T-helper 1 cell treated with Interleukin-12 subunit alpha and Interleukin-12 subunit beta and Interleukin-4 antibody, amounts not matched to agents 30 μg/mL and 1 μg/mL, for 36 hours (primary cell): Measurements from ENCODE around the gene HLF.

Experiments
- H3K27ac Mint-ChIP-seq: one replicate; pipeline ENCODE4 v1.8.0; 2021; ENCODE audit warnings: mild to moderate bottlenecking, mixed read lengths
- H3K27me3 Mint-ChIP-seq: one replicate; pipeline ENCODE4 v1.8.0; 2021; ENCODE audit warnings: low read depth, mixed read lengths
- H3K36me3 Mint-ChIP-seq: one replicate; pipeline ENCODE4 v1.8.0; 2021; ENCODE audit warnings: low read depth, mixed read lengths
- H3K4me1 Mint-ChIP-seq: one replicate; pipeline ENCODE4 v1.8.0; 2021; ENCODE audit warnings: low read depth, mixed read lengths
- H3K4me3 Mint-ChIP-seq: one replicate; pipeline ENCODE4 v1.8.0; 2021; ENCODE audit warnings: mild to moderate bottlenecking, moderate library complexity, mixed read lengths
- H3K9me3 Mint-ChIP-seq: one replicate; pipeline ENCODE4 v1.8.0; 2021; ENCODE audit warnings: mixed read lengths

Gene HLF

GRCh38 chr17:55275894-55276804, 11.4 kb downstream of the HLF start:
- Mint-ChIP-seq H3K4me3 (no peak overlapping the region), H3K9me3 (no peaks in the 10 kb centered on the region), H3K4me1 (peaks cover 2% of the 10 kb centered on the region), H3K36me3 (peaks cover 2% of the 10 kb centered on the region), H3K27ac (no peak overlapping the region), H3K27me3 (peaks cover 54% of the 10 kb centered on the region)

GRCh38 chr17:55278173-55278961, 13.6 kb downstream of the HLF start:
- Mint-ChIP-seq H3K27ac (no peak overlapping the region), H3K4me1 (peaks cover 5% of the 10 kb centered on the region), H3K4me3 (no peak overlapping the region)

GRCh38 chr17:55279203-55279602, 14.4 kb downstream of the HLF start:
- Mint-ChIP-seq H3K27me3 (peaks cover 35% of the 10 kb centered on the region), H3K4me1 (peaks cover 10% of the 10 kb centered on the region), H3K36me3 (peaks cover 5% of the 10 kb centered on the region), H3K9me3 (no peaks in the 10 kb centered on the region), H3K27ac (no peak overlapping the region), H3K4me3 (no peak overlapping the region)

More at GRCh38 chr17:55278173-55278961, 13.6 kb downstream of the HLF start:
- Mint-ChIP-seq H3K9me3 (no peaks in the 10 kb centered on the region), H3K27me3 (peaks cover 43% of the 10 kb centered on the region), H3K36me3 (peaks cover 5% of the 10 kb centered on the region)

GRCh38 chr17:55279788-55280187, 15.0 kb downstream of the HLF start:
- Mint-ChIP-seq H3K27ac (no peak overlapping the region), H3K9me3 (peaks cover under 1% of the 10 kb centered on the region), H3K36me3 (peaks cover 5% of the 10 kb centered on the region)

GRCh38 chr17:55280212-55280611, 15.5 kb downstream of the HLF start:
- Mint-ChIP-seq H3K4me1 (peaks cover 18% of the 10 kb centered on the region), H3K4me3 (no peak overlapping the region), H3K27ac (no peak overlapping the region), H3K27me3 (peaks cover 35% of the 10 kb centered on the region), H3K36me3 (peaks cover 7% of the 10 kb centered on the region), H3K9me3 (peaks cover 3% of the 10 kb centered on the region)

More at GRCh38 chr17:55279788-55280187, 15.0 kb downstream of the HLF start:
- Mint-ChIP-seq H3K27me3 (peaks cover 35% of the 10 kb centered on the region), H3K4me3 (no peak overlapping the region), H3K4me1 (peaks cover 16% of the 10 kb centered on the region)

- Mint-ChIP-seq H3K9me3 (peaks cover 3% of the 10 kb centered on the region), H3K4me3 (no peak overlapping the region), H3K27ac (no peak overlapping the region), H3K4me1 (peaks cover 16% of the 10 kb centered on the region), H3K27me3 (peaks cover 24% of the 10 kb centered on the region), H3K36me3 (peaks cover 4% of the 10 kb centered on the region)
Observed at GRCh38 chr17:55281649-55282378, 17.1 kb downstream of the HLF start.

GRCh38 chr17:55282379-55282702, 17.6 kb downstream of the HLF start:
- Mint-ChIP-seq H3K27ac (no peak overlapping the region), H3K4me3 (no peak overlapping the region), H3K4me1 (peaks cover 16% of the 10 kb centered on the region), H3K9me3 (peaks cover 3% of the 10 kb centered on the region), H3K36me3 (peaks cover 4% of the 10 kb centered on the region), H3K27me3 (peaks cover 21% of the 10 kb centered on the region)

- Mint-ChIP-seq H3K4me1 (peaks cover 16% of the 10 kb centered on the region), H3K27ac (no peak overlapping the region), H3K9me3 (peaks cover 3% of the 10 kb centered on the region), H3K27me3 (peaks cover 19% of the 10 kb centered on the region), H3K4me3 (no peak overlapping the region), H3K36me3 (peaks cover 4% of the 10 kb centered on the region)
Observed at GRCh38 chr17:55282741-55283140, 18.0 kb downstream of the HLF start.

- no peak overlapping the region for H3K4me3 Mint-ChIP-seq
Observed at GRCh38 chr17:55283256-55283965, 18.7 kb downstream of the HLF start.

GRCh38 chr17:55284001-55284884, 19.5 kb downstream of the HLF start:
- Mint-ChIP-seq H3K36me3 (peaks cover 4% of the 10 kb centered on the region), H3K27ac (peak overlapping the region; percentile 43), H3K4me3 (no peak overlapping the region), H3K27me3 (peaks cover 15% of the 10 kb centered on the region), H3K9me3 (peaks cover 3% of the 10 kb centered on the region), H3K4me1 (peaks cover 16% of the 10 kb centered on the region)

More at GRCh38 chr17:55283256-55283965, 18.7 kb downstream of the HLF start:
- H3K27me3 Mint-ChIP-seq, result peaks cover 15% of the 10 kb centered on the region
- H3K9me3 Mint-ChIP-seq, result peaks cover 3% of the 10 kb centered on the region
- H3K27ac Mint-ChIP-seq, result no peak overlapping the region
- H3K36me3 Mint-ChIP-seq, result peaks cover 4% of the 10 kb centered on the region
- H3K4me1 Mint-ChIP-seq, result peaks cover 16% of the 10 kb centered on the region

- Mint-ChIP-seq H3K27ac (no peak overlapping the region), H3K9me3 (peaks cover 3% of the 10 kb centered on the region), H3K4me3 (no peak overlapping the region), H3K4me1 (peaks cover 16% of the 10 kb centered on the region), H3K27me3 (peaks cover 15% of the 10 kb centered on the region), H3K36me3 (peaks cover 4% of the 10 kb centered on the region)
Observed at GRCh38 chr17:55284944-55285339, 20.2 kb downstream of the HLF start.

GRCh38 chr17:55285340-55286301, 20.9 kb downstream of the HLF start:
- peaks cover 3% of the 10 kb centered on the region for H3K9me3 Mint-ChIP-seq
- no peak overlapping the region for H3K27ac Mint-ChIP-seq
- H3K4me1 Mint-ChIP-seq, result peaks cover 18% of the 10 kb centered on the region
- peaks cover 12% of the 10 kb centered on the region for H3K27me3 Mint-ChIP-seq
- H3K4me3 Mint-ChIP-seq, result no peak overlapping the region
- peaks cover 4% of the 10 kb centered on the region for H3K36me3 Mint-ChIP-seq
